SK-N-SH treated with all-trans-retinoic acid at 6 μM for 48 hours (cell line): ENCODE data around the gene CHAF1B.

Source experiments
- ATAC-seq: fragments of 200-7000 bp; cut with Tn5 transposase; 3 replicates; pipeline ENCODE4 v1.9.1; 2020; ENCODE audit warnings: mild to moderate bottlenecking, moderate library complexity
- ARNTL ChIP-seq: fragments of 450-650 bp; formaldehyde crosslinking; IDR thresholded peaks from 2 replicates; pipeline ENCODE4 v1.5.0; 2020; ENCODE audit warnings: low read depth, mild to moderate bottlenecking, moderate library complexity, borderline replicate concordance
- BACH2 ChIP-seq: fragments of 250-450 bp; sonication (Bioruptor Pico); IDR thresholded peaks from 2 replicates; pipeline ENCODE4 v1.9.0; 2021; ENCODE audit warnings: mild to moderate bottlenecking, borderline replicate concordance
- CREB5 ChIP-seq: fragments of 250-450 bp; sonication (Bioruptor Pico); IDR thresholded peaks from 2 replicates; pipeline ENCODE4 v1.5.1; 2020; ENCODE audit warnings: low read depth, mild to moderate bottlenecking, moderate library complexity
- CSDC2 ChIP-seq: fragments of 250-450 bp; sonication (Bioruptor Pico); IDR thresholded peaks from 2 replicates; pipeline ENCODE4 v1.5.0; 2020; ENCODE audit warnings: mild to moderate bottlenecking, moderate library complexity
- ESRRG ChIP-seq: fragments of 250-450 bp; sonication (Bioruptor Pico); IDR thresholded peaks from 2 replicates; pipeline ENCODE4 v1.6.1; 2021; ENCODE audit warnings: mild to moderate bottlenecking
- GLIS3 ChIP-seq: fragments of 250-450 bp; sonication (Bioruptor Pico); IDR thresholded peaks from 2 replicates; pipeline ENCODE4 v1.5.0; 2020; ENCODE audit warnings: mild to moderate bottlenecking, moderate library complexity
- ISL1 ChIP-seq: fragments of 250-450 bp; sonication (Bioruptor Pico); IDR thresholded peaks from 2 replicates; pipeline ENCODE4 v2.1.2; 2022; ENCODE audit warnings: mild to moderate bottlenecking, moderate library complexity
- OSR1 ChIP-seq: fragments of 250-450 bp; sonication (Bioruptor Pico); IDR thresholded peaks from 2 replicates; pipeline ENCODE4 v1.8.0; 2022; ENCODE audit warnings: moderate library complexity, mild to moderate bottlenecking, inconsistent platforms
- PATZ1 ChIP-seq: fragments of 250-450 bp; sonication (Bioruptor Pico); IDR thresholded peaks from 2 replicates; pipeline ENCODE4 v1.8.0; 2020; ENCODE audit warnings: mild to moderate bottlenecking, moderate library complexity, borderline replicate concordance
- PPARA ChIP-seq: fragments of 250-450 bp; sonication (Bioruptor Pico); IDR thresholded peaks from 2 replicates; pipeline ENCODE4 v1.5.0; 2020; ENCODE audit warnings: mild to moderate bottlenecking, borderline replicate concordance
- RARB ChIP-seq: fragments of 250-450 bp; sonication (Bioruptor Pico); IDR thresholded peaks from 2 replicates; pipeline ENCODE4 v1.8.0; 2021; ENCODE audit warnings: mild to moderate bottlenecking, moderate library complexity
- SNAI2 ChIP-seq: fragments of 250-450 bp; sonication (Bioruptor Pico); IDR thresholded peaks from 2 replicates; pipeline ENCODE4 v1.5.0; 2020; ENCODE audit warnings: mild to moderate bottlenecking, moderate library complexity
- TCF4 ChIP-seq: fragments of 250-450 bp; sonication (Bioruptor Pico); IDR thresholded peaks from 2 replicates; pipeline ENCODE4 v1.8.0; 2021; ENCODE audit warnings: mild to moderate bottlenecking, moderate library complexity, borderline replicate concordance
- TOX ChIP-seq: fragments of 250-450 bp; sonication (Bioruptor Pico); IDR thresholded peaks from 2 replicates; pipeline ENCODE4 v1.8.0; 2021; ENCODE audit warnings: mild to moderate bottlenecking, moderate library complexity, borderline replicate concordance
- TSHZ2 ChIP-seq: fragments of 250-450 bp; sonication (Bioruptor Pico); IDR thresholded peaks from 2 replicates; pipeline ENCODE4 v1.5.0; 2020; ENCODE audit warnings: mild to moderate bottlenecking, moderate library complexity
- ZC3H10 ChIP-seq: fragments of 250-450 bp; sonication (Bioruptor Pico); IDR thresholded peaks from 2 replicates; pipeline ENCODE4 v1.5.1; 2021; ENCODE audit warnings: mild to moderate bottlenecking, moderate library complexity
- ZFP3 ChIP-seq: fragments of 250-450 bp; sonication (Bioruptor Pico); IDR thresholded peaks from 2 replicates; pipeline ENCODE4 v1.5.0; 2020; ENCODE audit warnings: mild to moderate bottlenecking, moderate library complexity
- ZFP30 ChIP-seq: fragments of 450-650 bp; formaldehyde crosslinking; IDR thresholded peaks from 2 replicates; pipeline ENCODE4 v1.5.0; 2022; ENCODE audit warnings: mild to moderate bottlenecking, moderate library complexity
- ZNF565 ChIP-seq: fragments of 450-650 bp; formaldehyde crosslinking; conservative IDR thresholded peaks from 2 replicates; pipeline ENCODE4 v1.5.0; 2020; ENCODE audit warnings: low read depth, mild to moderate bottlenecking, moderate library complexity
- ZNF70 ChIP-seq: fragments of 450-650 bp; formaldehyde crosslinking; IDR thresholded peaks from 2 replicates; pipeline ENCODE4 v1.5.0; 2020; ENCODE audit warnings: mild to moderate bottlenecking, moderate library complexity
- TF ChIP-seq, protein P1 (sequence below): fragments of 250-450 bp; sonication (Bioruptor Pico); IDR thresholded peaks from 2 replicates; pipeline ENCODE4 v1.8.0; 2021; ENCODE audit warnings: low read depth, mild to moderate bottlenecking, moderate library complexity, borderline replicate concordance
- TF ChIP-seq, protein P2 (sequence below): fragments of 250-450 bp; sonication (Bioruptor Pico); IDR thresholded peaks from 2 replicates; pipeline ENCODE4 v1.5.1; 2021; ENCODE audit warnings: mild to moderate bottlenecking, moderate library complexity

Gene CHAF1B

DNA sequence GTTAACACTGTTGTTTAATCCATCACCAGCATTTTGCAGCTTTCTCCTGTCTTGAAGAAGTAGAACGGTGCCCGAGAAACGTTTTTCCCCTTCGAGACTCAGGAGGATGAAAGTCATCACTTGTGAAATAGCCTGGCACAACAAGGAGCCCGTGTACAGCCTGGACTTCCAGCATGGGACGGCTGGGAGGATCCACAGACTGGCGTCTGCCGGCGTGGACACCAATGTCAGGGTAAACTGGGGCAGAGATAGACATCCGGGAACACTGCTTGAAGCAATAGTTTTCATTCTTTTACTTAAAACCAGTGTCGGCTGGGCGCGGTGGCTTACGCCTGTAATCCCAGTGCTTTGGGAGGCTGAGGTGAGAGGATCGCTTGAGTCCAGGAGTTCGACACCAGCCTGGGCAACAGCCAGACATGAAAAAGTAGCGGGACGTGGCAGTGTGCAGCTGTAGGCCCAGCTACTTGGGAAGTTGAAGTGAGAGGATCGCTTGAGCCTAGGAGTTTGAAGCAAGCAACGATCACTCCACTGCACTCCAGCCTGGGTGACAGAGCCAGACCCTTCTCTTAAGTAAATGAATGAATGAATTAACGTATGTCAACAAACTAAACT is 945 bp downstream of the CHAF1B start:
- no peak for TF ChIP-seq PPARA (CRISPR knock-in tag)
- no peak for TF ChIP-seq TOX
- TF ChIP-seq CREB5 (CRISPR knock-in tag) = no peak
- no peak for TF ChIP-seq ZNF70 (CRISPR knock-in tag)
- TF ChIP-seq ARNTL (CRISPR knock-in tag) = no peak
- TF ChIP-seq ISL1 (CRISPR knock-in tag) = no peak
- TF ChIP-seq ZFP30 (CRISPR knock-in tag) = no peak
- no peak for TF ChIP-seq ZFP3 (CRISPR knock-in tag)
- TF ChIP-seq, protein P1, sequence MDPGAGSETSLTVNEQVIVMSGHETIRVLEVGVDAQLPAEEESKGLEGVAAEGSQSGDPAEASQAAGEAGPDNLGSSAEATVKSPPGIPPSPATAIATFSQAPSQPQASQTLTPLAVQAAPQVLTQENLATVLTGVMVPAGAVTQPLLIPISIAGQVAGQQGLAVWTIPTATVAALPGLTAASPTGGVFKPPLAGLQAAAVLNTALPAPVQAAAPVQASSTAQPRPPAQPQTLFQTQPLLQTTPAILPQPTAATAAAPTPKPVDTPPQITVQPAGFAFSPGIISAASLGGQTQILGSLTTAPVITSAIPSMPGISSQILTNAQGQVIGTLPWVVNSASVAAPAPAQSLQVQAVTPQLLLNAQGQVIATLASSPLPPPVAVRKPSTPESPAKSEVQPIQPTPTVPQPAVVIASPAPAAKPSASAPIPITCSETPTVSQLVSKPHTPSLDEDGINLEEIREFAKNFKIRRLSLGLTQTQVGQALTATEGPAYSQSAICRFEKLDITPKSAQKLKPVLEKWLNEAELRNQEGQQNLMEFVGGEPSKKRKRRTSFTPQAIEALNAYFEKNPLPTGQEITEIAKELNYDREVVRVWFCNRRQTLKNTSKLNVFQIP (CRISPR knock-in tag) = no peak
- TF ChIP-seq GLIS3 (CRISPR knock-in tag) = no peak
- TF ChIP-seq PATZ1 (CRISPR knock-in tag) = no peak
- TF ChIP-seq, protein P2, sequence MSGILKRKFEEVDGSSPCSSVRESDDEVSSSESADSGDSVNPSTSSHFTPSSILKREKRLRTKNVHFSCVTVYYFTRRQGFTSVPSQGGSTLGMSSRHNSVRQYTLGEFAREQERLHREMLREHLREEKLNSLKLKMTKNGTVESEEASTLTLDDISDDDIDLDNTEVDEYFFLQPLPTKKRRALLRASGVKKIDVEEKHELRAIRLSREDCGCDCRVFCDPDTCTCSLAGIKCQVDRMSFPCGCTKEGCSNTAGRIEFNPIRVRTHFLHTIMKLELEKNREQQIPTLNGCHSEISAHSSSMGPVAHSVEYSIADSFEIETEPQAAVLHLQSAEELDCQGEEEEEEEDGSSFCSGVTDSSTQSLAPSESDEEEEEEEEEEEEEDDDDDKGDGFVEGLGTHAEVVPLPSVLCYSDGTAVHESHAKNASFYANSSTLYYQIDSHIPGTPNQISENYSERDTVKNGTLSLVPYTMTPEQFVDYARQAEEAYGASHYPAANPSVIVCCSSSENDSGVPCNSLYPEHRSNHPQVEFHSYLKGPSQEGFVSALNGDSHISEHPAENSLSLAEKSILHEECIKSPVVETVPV = no peak
- TF ChIP-seq SNAI2 (CRISPR knock-in tag) = no peak
- no peak for TF ChIP-seq OSR1 (CRISPR knock-in tag)
- TF ChIP-seq TSHZ2 (CRISPR knock-in tag) = no peak
- TF ChIP-seq BACH2 (CRISPR knock-in tag) = no peak
- no peak for TF ChIP-seq CSDC2 (CRISPR knock-in tag)
- TF ChIP-seq ZNF565 = no peak
- TF ChIP-seq ZC3H10 (CRISPR knock-in tag) = no peak
- TF ChIP-seq ESRRG (CRISPR knock-in tag) = no peak
- TF ChIP-seq, all 23 proteins: peak for 0
- ATAC-seq = no peak; the same call in 2 of the 3 replicates

DNA sequence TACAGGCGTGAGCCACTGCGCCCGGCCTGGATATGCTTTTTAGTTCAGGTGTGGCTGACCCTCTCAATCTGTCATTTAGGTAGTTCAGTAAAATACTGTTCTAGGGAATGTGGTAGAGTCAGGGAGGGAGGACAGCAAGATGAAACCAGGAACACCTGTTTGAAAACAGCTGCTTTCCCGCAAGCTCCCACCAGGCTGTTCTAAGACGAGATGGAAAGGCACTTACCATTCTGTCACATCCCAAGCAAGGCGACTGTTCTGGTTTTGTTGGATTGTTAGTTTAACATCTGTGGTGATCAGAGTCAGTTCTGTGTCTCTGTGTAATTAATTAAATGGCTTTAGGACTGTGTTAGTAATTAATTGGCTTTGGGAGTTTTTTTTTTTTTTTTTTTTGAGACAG is 2.9 kb downstream of the CHAF1B start:
- no peak for ATAC-seq
- TF ChIP-seq TCF4 (no peak), ARNTL (CRISPR knock-in tag) (no peak), ZC3H10 (CRISPR knock-in tag) (no peak), CREB5 (CRISPR knock-in tag) (no peak), OSR1 (CRISPR knock-in tag) (no peak), RARB (CRISPR knock-in tag) (no peak), GLIS3 (CRISPR knock-in tag) (no peak), ISL1 (CRISPR knock-in tag) (no peak), TSHZ2 (CRISPR knock-in tag) (no peak), ZNF565 (no peak)
- TF ChIP-seq, protein P1 (CRISPR knock-in tag) = no peak
